Panc1 (cell line): ENCODE measurements around the gene MPZL3. TPM values are rescaled to one million over a fixed set of nuclear protein-coding genes. Genes with fewer than 3 reads are reported as not detected.

Source experiments
- ATAC-seq: fragments of 200-7000 bp; cut with Tn5 transposase; 2 replicates; pipeline ENCODE4 v1.9.1; 2020; ENCODE audit warnings: mild to moderate bottlenecking, moderate library complexity
- BruUV-seq: library from RNA; stranded (reverse); fragments of 400-500 nt; replicated peaks from 2 replicates; lab custom pipeline; 2021; lab: Mats Ljungman, UMichigan
- CTCF ChIA-PET: fragments of 300-600 bp; sonication (Branson Sonifier 250); formaldehyde crosslinking; loops from one replicate; lab custom pipeline; 2022; ENCODE audit warnings: antibody characterized with exemption; lab: Charles Lee
- POLR2A ChIA-PET: fragments of 300-600 bp; sonication (Branson Sonifier 250); formaldehyde crosslinking; loops from one replicate; lab custom pipeline; 2022; ENCODE audit warnings: antibody characterized with exemption; lab: Charles Lee
- DNase-seq: peaks from one replicate; pipeline ENCODE4 v3.0.0-alpha.2; 2010; ENCODE audit warnings: low read depth, low spot score
- H3K27ac ChIP-seq: 2 replicates; pipeline ENCODE4 v1.5.1; 2011; ENCODE audit warnings: mild to moderate bottlenecking, low read length, inconsistent platforms
- H3K27me3 ChIP-seq: fragments of 200-500 bp; sonication (Bioruptor generic); 2 replicates; pipeline ENCODE4 v1.6.0; 2014; ENCODE audit warnings: low read length, inconsistent platforms; ENCODE audit not compliant: control insufficient read depth, insufficient read depth
- H3K36me3 ChIP-seq: fragments of 200-500 bp; sonication (Bioruptor generic); 2 replicates; pipeline ENCODE4 v1.5.1; 2014; ENCODE audit warnings: inconsistent platforms, mild to moderate bottlenecking, low read length, moderate library complexity; ENCODE audit not compliant: control insufficient read depth, insufficient read depth
- H3K4me1 ChIP-seq: 2 replicates; pipeline ENCODE4 v1.5.1; 2011; ENCODE audit warnings: inconsistent platforms, mild to moderate bottlenecking, low read length, moderate library complexity; ENCODE audit not compliant: control insufficient read depth, insufficient read depth
- H3K4me3 ChIP-seq, 2 experiments: 2 replicates each; pipeline ENCODE4 v1.5.1; 2011 to 2012; ENCODE audit warnings: low read depth in 2 of 2, low read length in 2 of 2, mild to moderate bottlenecking in 2 of 2, inconsistent platforms in 1 of 2, moderate library complexity in 1 of 2
- H3K9me3 ChIP-seq: fragments of 200-500 bp; sonication (Bioruptor generic); 2 replicates; pipeline ENCODE4 v1.5.1; 2014; ENCODE audit warnings: low read depth, mild to moderate bottlenecking, inconsistent platforms, low read length, moderate library complexity; ENCODE audit not compliant: control insufficient read depth, insufficient read depth
- POLR2AphosphoS5 ChIP-seq: IDR thresholded peaks from 2 replicates; pipeline ENCODE4 v1.6.1; 2012; ENCODE audit warnings: mild to moderate bottlenecking, low read depth, low read length, moderate library complexity
- SIN3A ChIP-seq: IDR thresholded peaks from 2 replicates; pipeline ENCODE4 v1.6.1; 2012; ENCODE audit warnings: low read depth, mild to moderate bottlenecking, low read length, moderate library complexity, borderline replicate concordance; ENCODE audit not compliant: insufficient read depth
- TCF7L2 ChIP-seq: IDR thresholded peaks from 2 replicates; pipeline ENCODE4 v1.6.1; 2011; ENCODE audit warnings: mild to moderate bottlenecking, low read depth, low read length, inconsistent platforms
- in situ Hi-C: cut with HindIII; loops from 2 replicates; pipeline ENCODE4 v1.10.0; 2016; ENCODE audit warnings: low sequenced_read_pairs, low pct_unique_long_range_greater_than_20kb
- intact Hi-C: fragments of 100-400 bp; cut with micrococcal nuclease; formaldehyde crosslinking; loops from one replicate; pipeline ENCODE4 v1.10.0; 2022; ENCODE audit not compliant: unreplicated experiment
- total RNA-seq: library from RNA; stranded (reverse); gene quantifications from one replicate; pipeline ENCODE4 v1.2.1, GENCODE V29; 2021; ENCODE audit not compliant: unreplicated experiment
- TF ChIP-seq, protein P1 (sequence below): fragments of 450-650 bp; IDR thresholded peaks from 2 replicates; pipeline ENCODE4 v1.5.1; 2017; ENCODE audit warnings: mild to moderate bottlenecking
- TF ChIP-seq, protein P2 (sequence below), 2 experiments: IDR thresholded peaks; 2 replicates each; pipeline ENCODE4 v1.6.1; 2011 to 2012; ENCODE audit warnings: low read depth in 2 of 2, control low read depth in 1 of 2, low read length in 1 of 2, mild to moderate bottlenecking in 1 of 2, moderate library complexity in 1 of 2; ENCODE audit not compliant: insufficient read depth in 1 of 2

The MPZL3 gene
- total RNA-seq, 1 experiment from 2014 or later, result 1.0 TPM

DNA sequence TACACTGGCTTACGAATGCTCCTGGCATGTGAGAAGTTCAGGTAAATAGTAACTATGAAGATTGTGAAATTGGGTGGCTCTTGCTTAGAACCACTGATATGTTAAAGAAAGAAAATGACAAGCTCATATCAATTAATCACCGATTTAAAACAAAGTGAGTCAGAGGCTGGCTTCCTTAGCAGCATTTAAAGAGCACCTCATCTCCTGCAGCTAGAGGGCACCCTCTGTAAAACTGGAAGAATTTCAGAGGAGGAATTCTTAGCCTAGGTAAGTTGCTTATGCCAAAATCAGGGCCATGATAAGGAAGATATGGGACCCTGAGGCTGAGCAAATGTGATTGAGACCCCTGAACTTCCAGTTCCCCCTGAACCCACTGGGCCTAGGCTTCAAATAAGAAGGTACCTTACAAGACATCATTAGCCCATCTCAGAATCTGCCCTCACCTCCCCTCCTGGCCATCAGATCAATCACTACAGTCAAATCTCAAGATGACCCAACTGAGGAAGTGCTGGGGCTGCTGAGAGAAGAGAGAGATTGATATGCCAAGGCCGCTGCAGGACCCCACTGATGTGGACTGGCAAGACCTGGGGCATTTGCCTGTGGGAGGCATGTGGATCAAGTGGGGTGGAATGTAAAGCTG is 43.8 kb upstream of the MPZL3 start:
- TF ChIP-seq, protein P1, sequence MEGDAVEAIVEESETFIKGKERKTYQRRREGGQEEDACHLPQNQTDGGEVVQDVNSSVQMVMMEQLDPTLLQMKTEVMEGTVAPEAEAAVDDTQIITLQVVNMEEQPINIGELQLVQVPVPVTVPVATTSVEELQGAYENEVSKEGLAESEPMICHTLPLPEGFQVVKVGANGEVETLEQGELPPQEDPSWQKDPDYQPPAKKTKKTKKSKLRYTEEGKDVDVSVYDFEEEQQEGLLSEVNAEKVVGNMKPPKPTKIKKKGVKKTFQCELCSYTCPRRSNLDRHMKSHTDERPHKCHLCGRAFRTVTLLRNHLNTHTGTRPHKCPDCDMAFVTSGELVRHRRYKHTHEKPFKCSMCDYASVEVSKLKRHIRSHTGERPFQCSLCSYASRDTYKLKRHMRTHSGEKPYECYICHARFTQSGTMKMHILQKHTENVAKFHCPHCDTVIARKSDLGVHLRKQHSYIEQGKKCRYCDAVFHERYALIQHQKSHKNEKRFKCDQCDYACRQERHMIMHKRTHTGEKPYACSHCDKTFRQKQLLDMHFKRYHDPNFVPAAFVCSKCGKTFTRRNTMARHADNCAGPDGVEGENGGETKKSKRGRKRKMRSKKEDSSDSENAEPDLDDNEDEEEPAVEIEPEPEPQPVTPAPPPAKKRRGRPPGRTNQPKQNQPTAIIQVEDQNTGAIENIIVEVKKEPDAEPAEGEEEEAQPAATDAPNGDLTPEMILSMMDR, result peak; percentile 85
- no peak for TF ChIP-seq TCF7L2
- H3K4me1 ChIP-seq, result 0 out of 2 replicates have a peak, but pooled peaks cover 3% of the 10 kb centered on the region
- intact Hi-C loops (no loop called here), in situ Hi-C loops (no loop called here)
- H3K27me3 ChIP-seq, result peaks cover 6% of the 10 kb centered on the region
- H3K27ac ChIP-seq, result no peak overlapping the region
- POLR2A ChIA-PET, result no interaction called here
- ATAC-seq, result peak; percentile 62; the same call in 1 of the 2 replicates
- no peak overlapping the region for H3K4me3 ChIP-seq
- H3K36me3 ChIP-seq, result no peaks in the 10 kb centered on the region
- no peaks in the 10 kb centered on the region for H3K9me3 ChIP-seq
- no peak for DNase-seq
- CTCF ChIA-PET, result interaction anchor here (0.6 to 1.2 kb wide), 3 partner anchors 22 to 136 kb away, joined by 3 to 5 read pairs (median 5); no protein-coding TSS in a partner anchor
- no TSS peak for BruUV-seq

DNA sequence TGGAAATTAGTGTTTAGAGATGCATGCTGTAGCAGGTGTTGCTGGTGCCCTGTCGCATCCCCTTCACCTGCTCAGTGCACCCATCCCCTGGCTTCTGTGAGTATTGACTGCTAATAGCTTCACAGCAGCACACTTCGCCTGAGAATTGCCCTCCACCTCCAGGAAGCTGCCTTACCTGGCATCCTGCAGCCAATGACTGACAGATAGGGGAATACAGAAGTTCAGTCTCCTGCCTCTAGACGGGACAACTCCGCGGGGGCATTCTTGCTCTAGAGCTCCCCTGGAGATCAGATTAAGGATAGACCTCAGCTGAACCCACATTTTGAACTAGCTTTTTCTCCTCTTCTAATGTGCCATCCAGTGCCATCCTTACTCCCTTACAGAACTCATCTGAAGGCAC is 43.0 kb upstream of the MPZL3 start:
- Histone ChIP-seq H3K36me3 (no peaks in the 10 kb centered on the region), H3K9me3 (no peaks in the 10 kb centered on the region), H3K27ac (no peak overlapping the region), H3K4me1 (0 out of 2 replicates have a peak, but pooled peaks cover 3% of the 10 kb centered on the region), H3K27me3 (peaks cover 6% of the 10 kb centered on the region), H3K4me3 (no peak overlapping the region)
- no peak for DNase-seq
- no peak for ATAC-seq
- BruUV-seq, result no TSS peak
- no peak for TF ChIP-seq TCF7L2
- no peak for TF ChIP-seq SIN3A
- TF ChIP-seq, protein P1, result no peak
- no peak for TF ChIP-seq POLR2AphosphoS5
- TF ChIP-seq, protein P2, sequence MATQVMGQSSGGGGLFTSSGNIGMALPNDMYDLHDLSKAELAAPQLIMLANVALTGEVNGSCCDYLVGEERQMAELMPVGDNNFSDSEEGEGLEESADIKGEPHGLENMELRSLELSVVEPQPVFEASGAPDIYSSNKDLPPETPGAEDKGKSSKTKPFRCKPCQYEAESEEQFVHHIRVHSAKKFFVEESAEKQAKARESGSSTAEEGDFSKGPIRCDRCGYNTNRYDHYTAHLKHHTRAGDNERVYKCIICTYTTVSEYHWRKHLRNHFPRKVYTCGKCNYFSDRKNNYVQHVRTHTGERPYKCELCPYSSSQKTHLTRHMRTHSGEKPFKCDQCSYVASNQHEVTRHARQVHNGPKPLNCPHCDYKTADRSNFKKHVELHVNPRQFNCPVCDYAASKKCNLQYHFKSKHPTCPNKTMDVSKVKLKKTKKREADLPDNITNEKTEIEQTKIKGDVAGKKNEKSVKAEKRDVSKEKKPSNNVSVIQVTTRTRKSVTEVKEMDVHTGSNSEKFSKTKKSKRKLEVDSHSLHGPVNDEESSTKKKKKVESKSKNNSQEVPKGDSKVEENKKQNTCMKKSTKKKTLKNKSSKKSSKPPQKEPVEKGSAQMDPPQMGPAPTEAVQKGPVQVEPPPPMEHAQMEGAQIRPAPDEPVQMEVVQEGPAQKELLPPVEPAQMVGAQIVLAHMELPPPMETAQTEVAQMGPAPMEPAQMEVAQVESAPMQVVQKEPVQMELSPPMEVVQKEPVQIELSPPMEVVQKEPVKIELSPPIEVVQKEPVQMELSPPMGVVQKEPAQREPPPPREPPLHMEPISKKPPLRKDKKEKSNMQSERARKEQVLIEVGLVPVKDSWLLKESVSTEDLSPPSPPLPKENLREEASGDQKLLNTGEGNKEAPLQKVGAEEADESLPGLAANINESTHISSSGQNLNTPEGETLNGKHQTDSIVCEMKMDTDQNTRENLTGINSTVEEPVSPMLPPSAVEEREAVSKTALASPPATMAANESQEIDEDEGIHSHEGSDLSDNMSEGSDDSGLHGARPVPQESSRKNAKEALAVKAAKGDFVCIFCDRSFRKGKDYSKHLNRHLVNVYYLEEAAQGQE (IDR thresholded peaks at IDR 0.05; ENCODE audit: insufficient read depth in 1 of 2, low read depth in 2 of 2, low read length in 1 of 2), result no peak
- ChIA-PET POLR2A (interaction anchor here (0.6 kb wide), 1 partner anchor 71 kb away, joined by 3 read pairs; no protein-coding TSS in a partner anchor), CTCF (interaction anchor here (0.6 to 1.2 kb wide), 3 partner anchors 23 to 136 kb away, joined by 3 to 5 read pairs (median 5); no protein-coding TSS in a partner anchor)
- intact Hi-C loops, result no loop called here
- in situ Hi-C loops, result no loop called here
